ENCODE measurements around the gene MTX3.

The MTX3 gene

DNA sequence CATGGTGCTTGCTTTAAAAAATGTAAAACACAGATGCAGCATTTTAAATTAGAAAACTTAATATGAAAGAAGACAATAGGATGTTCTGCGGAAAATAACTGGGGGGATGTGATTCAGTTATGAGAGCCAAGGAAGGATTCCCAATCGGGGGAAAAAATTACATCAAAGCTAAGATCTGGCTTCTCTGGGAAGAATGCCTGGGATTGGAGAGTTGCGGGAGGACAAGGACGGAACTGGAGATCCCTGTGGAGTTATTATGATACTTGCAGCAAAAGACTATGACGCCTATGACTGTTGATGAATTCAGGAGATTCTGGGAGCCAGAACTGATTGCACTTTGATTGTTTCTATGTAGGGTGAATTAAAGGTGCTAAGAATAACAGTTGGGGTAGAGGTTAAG lies 24.6 kb downstream of the MTX3 start:
- no peak overlapping the region for H3K9ac ChIP-seq (ENCODE audit: low read length)
- H2AFZ ChIP-seq (ENCODE audit: insufficient read depth, low read length, poor library complexity): no peak overlapping the region
- no peak overlapping the region for H4K12ac ChIP-seq (ENCODE audit: low read depth, low read length)
- no peaks in the 10 kb centered on the region for H3K79me1 ChIP-seq (ENCODE audit: low read length)
- H2AK5ac ChIP-seq (ENCODE audit: low read length): no peak overlapping the region
- no peak overlapping the region for H3K23ac ChIP-seq (ENCODE audit: low read length)
- H3K27me3 ChIP-seq (ENCODE audit: insufficient read depth, low read length): no peaks in the 10 kb centered on the region
- H3K4me2 ChIP-seq (ENCODE audit: low read length): no peak overlapping the region
- no CpG with 5 or more reads among the region's 5 CpGs for WGBS (ENCODE audit: extremely low coverage, insufficient coverage, insufficient read length)
- H3K4ac ChIP-seq (ENCODE audit: low read depth, low read length): no peak overlapping the region
- no peak overlapping the region for H3K14ac ChIP-seq (ENCODE audit: low read length)
- H4K91ac ChIP-seq (ENCODE audit: low read depth, low read length): no peak overlapping the region
- H2BK12ac ChIP-seq (ENCODE audit: low read length): no peak overlapping the region
- no peaks in the 10 kb centered on the region for H3K9me3 ChIP-seq (ENCODE audit: insufficient read depth, low read depth, low read length)
- H4K8ac ChIP-seq (ENCODE audit: low read depth, low read length): no peak overlapping the region
- no peaks in the 10 kb centered on the region for H3K79me2 ChIP-seq (ENCODE audit: control insufficient read depth, insufficient read depth, low read length, poor library complexity)
- H3K18ac ChIP-seq (ENCODE audit: low read length): no peak overlapping the region
- H3K4me3 ChIP-seq (ENCODE audit: low read depth, low read length): no peak overlapping the region
- no peak overlapping the region for H3K27ac ChIP-seq (ENCODE audit: low read depth, low read length)
- no peak overlapping the region for H2BK5ac ChIP-seq (ENCODE audit: low read depth, low read length, poor library complexity)
- peaks cover 0 to 3% of the 10 kb centered on the region in 2 experiments for H3K4me1 ChIP-seq (ENCODE audit: control insufficient read depth in 1 of 2, insufficient read depth in 2 of 2, low read length in 2 of 2)
- H2BK120ac ChIP-seq (ENCODE audit: insufficient read depth, low read length, poor library complexity): no peak overlapping the region
- no peak for DNase-seq
- H3K36me3 ChIP-seq (ENCODE audit: control insufficient read depth in 1 of 2, insufficient read depth in 2 of 2, low read length in 2 of 2): no peaks in the 10 kb centered on the region

DNA sequence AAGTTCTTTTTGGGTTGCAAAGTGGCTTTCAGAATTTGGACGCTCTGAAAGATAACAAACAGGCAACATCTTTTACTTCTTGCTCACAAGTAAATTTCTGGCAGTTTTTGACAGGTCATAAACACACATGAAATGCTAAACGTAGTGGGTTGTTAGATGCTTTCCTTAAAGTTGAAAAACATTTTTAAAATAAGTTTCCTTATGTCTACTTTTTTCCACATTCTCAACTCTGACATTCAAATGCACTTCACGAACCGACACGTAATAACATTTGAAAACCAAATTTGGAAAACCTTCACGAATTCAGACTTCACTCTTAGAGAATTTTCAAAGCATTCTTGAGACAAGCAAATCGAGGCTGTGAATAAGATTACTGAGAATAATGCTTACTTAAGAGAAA lies 26.9 kb downstream of the MTX3 start:
- no peak overlapping the region for H2BK12ac ChIP-seq (ENCODE audit: low read length)
- H3K18ac ChIP-seq (ENCODE audit: low read length): no peak overlapping the region
- WGBS (ENCODE audit: extremely low coverage, insufficient coverage, insufficient read length): no CpG with 5 or more reads among the region's 7 CpGs

DNA sequence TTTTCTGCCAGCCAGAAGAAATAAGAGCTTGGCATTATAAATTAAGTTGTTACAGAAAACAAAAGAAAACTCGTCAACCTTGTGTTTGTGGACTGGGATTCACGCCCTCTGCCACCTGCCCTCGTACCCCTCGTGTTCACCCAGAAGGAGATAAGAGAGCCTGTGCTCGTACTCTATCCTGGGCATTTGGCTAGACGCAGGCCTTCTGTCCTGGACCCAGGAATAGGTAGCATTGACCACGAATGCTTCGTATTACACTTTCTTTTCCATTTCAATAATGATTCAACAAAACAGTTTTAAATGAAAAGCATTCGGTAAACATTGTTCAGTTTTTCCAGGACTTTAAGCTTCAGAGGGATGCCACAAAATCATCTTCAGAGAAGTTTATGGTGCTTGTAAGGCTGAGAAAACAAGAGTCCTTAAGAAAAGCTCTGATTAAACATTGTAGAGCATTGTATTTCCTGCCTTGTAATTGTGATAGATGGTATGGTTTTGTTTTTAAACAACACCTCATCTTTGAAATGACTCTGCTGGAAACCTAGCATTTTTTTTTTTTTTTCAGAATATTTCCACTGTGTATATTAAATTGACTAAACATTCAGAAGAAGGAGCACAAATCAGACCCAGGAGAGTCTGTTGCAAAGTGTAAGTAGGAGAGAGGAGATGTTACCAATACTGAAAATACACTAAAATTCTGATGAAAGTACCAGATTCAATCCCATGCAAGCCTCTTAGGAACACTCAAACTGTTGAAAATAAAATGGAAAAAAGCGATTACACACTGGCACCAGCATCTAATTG lies 27.6 kb downstream of the MTX3 start:
- H3K9ac ChIP-seq (ENCODE audit: low read length): no peak overlapping the region
- no peaks in the 10 kb centered on the region for H3K27me3 ChIP-seq (ENCODE audit: insufficient read depth, low read length)
- no peak overlapping the region for H3K27ac ChIP-seq (ENCODE audit: low read depth, low read length)
- no peak overlapping the region for H4K91ac ChIP-seq (ENCODE audit: low read depth, low read length)
- H2AK5ac ChIP-seq (ENCODE audit: low read length): no peak overlapping the region
- H3K79me2 ChIP-seq (ENCODE audit: control insufficient read depth, insufficient read depth, low read length, poor library complexity): no peaks in the 10 kb centered on the region
- H3K79me1 ChIP-seq (ENCODE audit: low read length): no peaks in the 10 kb centered on the region
- no peaks in the 10 kb centered on the region for H3K36me3 ChIP-seq (ENCODE audit: control insufficient read depth in 1 of 2, insufficient read depth in 2 of 2, low read length in 2 of 2)
- H3K9me3 ChIP-seq (ENCODE audit: insufficient read depth, low read depth, low read length): no peaks in the 10 kb centered on the region
- H4K8ac ChIP-seq (ENCODE audit: low read depth, low read length): no peak overlapping the region
- no peak overlapping the region for H3K4me3 ChIP-seq (ENCODE audit: low read depth, low read length)
- no peak overlapping the region for H3K23ac ChIP-seq (ENCODE audit: low read length)
- H2BK5ac ChIP-seq (ENCODE audit: low read depth, low read length, poor library complexity): no peak overlapping the region
- no CpG with 5 or more reads among the region's 10 CpGs for WGBS (ENCODE audit: extremely low coverage, insufficient coverage, insufficient read length)
- H4K12ac ChIP-seq (ENCODE audit: low read depth, low read length): no peak overlapping the region
- H2BK12ac ChIP-seq (ENCODE audit: low read length): no peak overlapping the region
- H3K4me2 ChIP-seq (ENCODE audit: low read length): no peak overlapping the region
- no peak overlapping the region for H3K14ac ChIP-seq (ENCODE audit: low read length)
- peaks cover 0 to 3% of the 10 kb centered on the region in 2 experiments for H3K4me1 ChIP-seq (ENCODE audit: control insufficient read depth in 1 of 2, insufficient read depth in 2 of 2, low read length in 2 of 2)
- DNase-seq: no peak
- H2AFZ ChIP-seq (ENCODE audit: insufficient read depth, low read length, poor library complexity): no peak overlapping the region
- no peak overlapping the region for H3K18ac ChIP-seq (ENCODE audit: low read length)
- H2BK120ac ChIP-seq (ENCODE audit: insufficient read depth, low read length, poor library complexity): no peak overlapping the region
- H3K4ac ChIP-seq (ENCODE audit: low read depth, low read length): no peak overlapping the region

More for the DNA sequence above, 26.9 kb downstream of the MTX3 start:
- Histone ChIP-seq H3K9me3 (ENCODE audit: insufficient read depth, low read depth, low read length) (no peaks in the 10 kb centered on the region), H2BK5ac (ENCODE audit: low read depth, low read length, poor library complexity) (no peak overlapping the region), H4K8ac (ENCODE audit: low read depth, low read length) (no peak overlapping the region), H3K4me1 (ENCODE audit: control insufficient read depth in 1 of 2, insufficient read depth in 2 of 2, low read length in 2 of 2) (peaks cover 0 to 3% of the 10 kb centered on the region in 2 experiments), H3K4ac (ENCODE audit: low read depth, low read length) (no peak overlapping the region), H3K9ac (ENCODE audit: low read length) (no peak overlapping the region), H2BK120ac (ENCODE audit: insufficient read depth, low read length, poor library complexity) (no peak overlapping the region), H3K4me3 (ENCODE audit: low read depth, low read length) (no peak overlapping the region), H4K91ac (ENCODE audit: low read depth, low read length) (no peak overlapping the region), H3K14ac (ENCODE audit: low read length) (no peak overlapping the region), H3K79me1 (ENCODE audit: low read length) (no peaks in the 10 kb centered on the region), H4K12ac (ENCODE audit: low read depth, low read length) (no peak overlapping the region), H3K27ac (ENCODE audit: low read depth, low read length) (no peak overlapping the region), H3K4me2 (ENCODE audit: low read length) (no peak overlapping the region), H2AFZ (ENCODE audit: insufficient read depth, low read length, poor library complexity) (no peak overlapping the region), H2AK5ac (ENCODE audit: low read length) (no peak overlapping the region), H3K27me3 (ENCODE audit: insufficient read depth, low read length) (no peaks in the 10 kb centered on the region), H3K79me2 (ENCODE audit: control insufficient read depth, insufficient read depth, low read length, poor library complexity) (no peaks in the 10 kb centered on the region), H3K23ac (ENCODE audit: low read length) (no peak overlapping the region), H3K36me3 (ENCODE audit: control insufficient read depth in 1 of 2, insufficient read depth in 2 of 2, low read length in 2 of 2) (no peaks in the 10 kb centered on the region)
- DNase-seq: no peak

DNA sequence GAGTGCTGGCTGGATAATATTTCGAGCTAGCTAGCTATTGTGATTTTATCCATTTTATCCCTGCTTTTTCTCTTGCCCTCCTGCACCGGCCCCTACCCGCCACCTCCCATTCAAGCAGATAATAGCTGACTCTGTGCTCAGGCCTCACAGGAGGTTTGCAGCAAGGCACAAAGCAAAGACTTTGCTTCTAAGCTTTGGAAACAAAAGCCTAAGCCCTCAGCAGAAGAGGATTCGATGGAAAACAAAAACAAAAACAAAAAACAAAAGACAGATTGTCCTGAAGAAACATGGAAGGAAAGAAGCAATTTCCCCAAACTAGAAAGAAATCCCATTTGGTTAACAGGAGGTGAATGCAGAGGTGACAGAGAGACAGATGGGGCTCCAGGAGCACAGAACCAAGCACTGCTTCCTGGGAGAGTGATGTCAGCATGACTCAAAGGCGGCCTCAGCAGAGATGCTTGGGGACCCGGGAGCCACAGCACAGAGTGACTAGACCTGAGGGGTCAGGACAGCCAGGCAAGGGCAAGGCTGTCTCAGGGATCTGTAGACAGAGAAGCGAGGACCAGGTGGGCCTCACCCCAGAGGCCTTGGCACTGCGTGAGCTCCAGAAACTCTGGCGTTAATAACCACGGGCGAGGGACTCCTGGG lies 28.4 kb downstream of the MTX3 start:
- Histone ChIP-seq H3K4ac (ENCODE audit: low read depth, low read length) (no peak overlapping the region), H3K27me3 (ENCODE audit: insufficient read depth, low read length) (no peaks in the 10 kb centered on the region), H3K9ac (ENCODE audit: low read length) (no peak overlapping the region), H2AK5ac (ENCODE audit: low read length) (no peak overlapping the region), H3K14ac (ENCODE audit: low read length) (no peak overlapping the region), H4K8ac (ENCODE audit: low read depth, low read length) (no peak overlapping the region), H2BK12ac (ENCODE audit: low read length) (no peak overlapping the region), H3K23ac (ENCODE audit: low read length) (no peak overlapping the region), H3K79me2 (ENCODE audit: control insufficient read depth, insufficient read depth, low read length, poor library complexity) (no peaks in the 10 kb centered on the region), H3K4me2 (ENCODE audit: low read length) (no peak overlapping the region), H4K91ac (ENCODE audit: low read depth, low read length) (no peak overlapping the region), H3K9me3 (ENCODE audit: insufficient read depth, low read depth, low read length) (no peaks in the 10 kb centered on the region), H3K4me3 (ENCODE audit: low read depth, low read length) (no peak overlapping the region), H3K4me1 (ENCODE audit: control insufficient read depth in 1 of 2, insufficient read depth in 2 of 2, low read length in 2 of 2) (peaks cover 0 to 3% of the 10 kb centered on the region in 2 experiments), H3K27ac (ENCODE audit: low read depth, low read length) (no peak overlapping the region), H2BK5ac (ENCODE audit: low read depth, low read length, poor library complexity) (no peak overlapping the region), H2AFZ (ENCODE audit: insufficient read depth, low read length, poor library complexity) (no peak overlapping the region), H3K36me3 (ENCODE audit: control insufficient read depth in 1 of 2, insufficient read depth in 2 of 2, low read length in 2 of 2) (no peaks in the 10 kb centered on the region), H2BK120ac (ENCODE audit: insufficient read depth, low read length, poor library complexity) (no peak overlapping the region), H3K79me1 (ENCODE audit: low read length) (no peaks in the 10 kb centered on the region), H4K12ac (ENCODE audit: low read depth, low read length) (no peak overlapping the region), H3K18ac (ENCODE audit: low read length) (no peak overlapping the region)
- no peak for DNase-seq
- WGBS (ENCODE audit: extremely low coverage, insufficient coverage, insufficient read length): no CpG with 5 or more reads among the region's 11 CpGs
